Esophagus (tissue), 2 donors: ENCODE measurements around the gene FAM83E. TPM values are rescaled to one million over a fixed set of nuclear protein-coding genes. Genes with fewer than 3 reads are reported as not detected.
"Not testable (repeated sequence)": the region's sequence is repeated elsewhere in the genome, so short reads cannot be mapped to it uniquely, and the experiment has no call there.

Experiments used
- H3K27ac ChIP-seq, 2 donors: one replicate each; pipeline ENCODE4 v1.5.1; 2013; ENCODE audit warnings: low read depth in 2 of 2, mild to moderate bottlenecking in 2 of 2, inconsistent platforms in 1 of 2, low read length in 1 of 2, moderate library complexity in 1 of 2
- H3K27me3 ChIP-seq, 2 donors: one replicate each; pipeline ENCODE4 v1.6.1; 2013; ENCODE audit warnings: low read length in 2 of 2, control low read depth in 1 of 2, mild to moderate bottlenecking in 1 of 2; ENCODE audit not compliant: insufficient read depth in 2 of 2, control insufficient read depth in 1 of 2
- H3K36me3 ChIP-seq, 2 donors: one replicate each; pipeline ENCODE4 v1.6.1; 2013; ENCODE audit warnings: low read length in 1 of 2; ENCODE audit not compliant: control insufficient read depth in 2 of 2, insufficient read depth in 2 of 2
- H3K4me1 ChIP-seq, 2 donors: one replicate each; pipeline ENCODE4 v1.6.1; 2013; ENCODE audit warnings: low read length in 1 of 2; ENCODE audit not compliant: control insufficient read depth in 2 of 2, insufficient read depth in 2 of 2
- H3K4me3 ChIP-seq, 2 donors: one replicate each; pipeline ENCODE4 v1.5.1; 2013; ENCODE audit warnings: low read length in 2 of 2, mild to moderate bottlenecking in 2 of 2, low read depth in 1 of 2, moderate library complexity in 1 of 2
- H3K9me3 ChIP-seq, 2 donors: one replicate each; pipeline ENCODE4 v1.6.1; 2013; ENCODE audit warnings: mild to moderate bottlenecking in 2 of 2, low read depth in 1 of 2, low read length in 1 of 2, moderate library complexity in 1 of 2; ENCODE audit not compliant: control insufficient read depth in 2 of 2, insufficient read depth in 1 of 2
- WGBS, 2 donors: extraction: QIAGEN DNeasy Blood & Tissue Kit; methylation state at CpG; one replicate each; pipeline ENCODE4 v1.1.7; 2013; 5-methylcytosine and 5-hydroxymethylcytosine counted together
- polyA plus RNA-seq, 2 donors: library from polyadenylated mRNA; stranded (reverse); fragments of 200-250 nt; gene quantifications; one replicate each; pipeline ENCODE4 v1.2.3, GENCODE V29; 2013
- donor health status: healthy with polysubstance abuse.
- donor health status: Bipolar disorder and iron deficiency.

The FAM83E gene
- polyA plus RNA-seq, 2 donors = 6.5 to 26.7 TPM

DNA sequence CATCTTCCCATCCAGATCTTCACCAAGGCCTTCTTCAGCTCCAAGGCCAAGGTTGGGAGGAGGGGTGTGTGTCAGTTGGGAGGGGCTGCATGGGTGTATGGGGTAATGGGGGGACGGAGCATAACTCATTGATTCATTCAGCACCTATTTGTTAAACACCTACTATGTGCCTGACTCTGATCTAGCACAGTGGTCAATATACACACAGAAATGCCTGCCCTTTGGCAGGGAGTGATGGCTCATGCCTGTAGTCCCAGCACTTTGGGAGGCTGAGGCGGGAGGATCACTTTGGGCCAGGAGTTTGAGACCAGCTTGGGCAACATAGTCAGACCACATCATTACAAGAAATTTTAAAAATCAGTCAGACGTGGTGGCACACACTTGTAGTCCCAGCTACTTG, 27.5 kb downstream of the FAM83E start:
- WGBS, 2 donors = 89 to 92% methylated on average over 3 of the region's 3 CpGs
- Histone ChIP-seq H3K9me3 (no peaks in the 10 kb centered on the region), H3K27me3 (no peaks in the 10 kb centered on the region), H3K4me3 (no peak overlapping the region), H3K36me3 (peaks cover 0 to 5% of the 10 kb centered on the region in 2 donors), H3K27ac (no peak overlapping the region), H3K4me1 (peaks cover 2% of the 10 kb centered on the region in 2 donors)

DNA sequence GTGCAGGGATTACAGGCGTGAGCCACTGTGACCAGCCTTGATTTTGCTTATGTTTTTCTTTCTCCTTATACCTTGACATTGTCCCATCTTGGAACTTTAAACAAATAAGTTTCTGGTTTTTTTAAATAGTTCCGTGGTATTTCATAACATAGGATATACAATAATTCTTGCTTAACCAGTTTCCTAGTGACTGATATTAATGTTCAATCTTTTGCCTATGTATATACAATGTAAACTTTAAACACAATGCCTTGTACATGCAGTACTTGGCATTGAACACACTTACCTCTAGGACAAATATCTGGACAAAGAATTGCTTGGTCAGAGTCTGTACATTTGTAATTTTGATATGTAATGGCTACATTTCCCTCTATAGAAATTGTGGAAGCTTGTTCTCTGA, 32.7 kb downstream of the FAM83E start:
- 41 to 55% methylated on average over 2 of the region's 2 CpGs for WGBS, 2 donors
- no peak overlapping the region for H3K4me3 ChIP-seq
- no peaks in the 10 kb centered on the region for H3K4me1 ChIP-seq
- H3K36me3 ChIP-seq = no peaks in the 10 kb centered on the region
- H3K9me3 ChIP-seq = no peaks in the 10 kb centered on the region
- H3K27ac ChIP-seq = peak overlapping the region; percentile 34 to 59
- H3K27me3 ChIP-seq = no peaks in the 10 kb centered on the region

DNA sequence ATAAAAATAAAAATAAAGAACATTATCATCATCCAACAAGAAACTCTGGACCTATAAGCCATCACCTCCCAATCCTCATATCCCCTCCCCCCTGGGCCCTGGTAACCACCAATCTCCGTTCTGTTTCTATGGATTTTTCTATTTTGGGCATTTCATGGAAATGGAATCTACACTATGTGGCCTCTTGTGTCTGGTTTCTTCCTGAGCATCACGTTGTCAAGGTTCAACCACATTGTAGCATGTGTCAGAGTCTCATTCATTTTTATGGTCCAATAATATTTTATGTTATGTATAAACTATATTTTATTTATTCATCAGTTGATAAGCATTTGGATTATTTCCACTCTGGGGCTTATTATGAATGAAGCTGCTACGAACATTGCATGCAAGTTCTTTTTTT, 36.0 kb downstream of the FAM83E start:
- Histone ChIP-seq H3K36me3 (peaks cover 0 to 2% of the 10 kb centered on the region in 2 donors), H3K9me3 (no peaks in the 10 kb centered on the region), H3K4me3 (no peak overlapping the region), H3K27me3 (no peaks in the 10 kb centered on the region), H3K27ac (no peak overlapping the region), H3K4me1 (no peaks in the 10 kb centered on the region)
- WGBS, 2 donors = 40 to 47% methylated on average over 3 of the region's 3 CpGs

DNA sequence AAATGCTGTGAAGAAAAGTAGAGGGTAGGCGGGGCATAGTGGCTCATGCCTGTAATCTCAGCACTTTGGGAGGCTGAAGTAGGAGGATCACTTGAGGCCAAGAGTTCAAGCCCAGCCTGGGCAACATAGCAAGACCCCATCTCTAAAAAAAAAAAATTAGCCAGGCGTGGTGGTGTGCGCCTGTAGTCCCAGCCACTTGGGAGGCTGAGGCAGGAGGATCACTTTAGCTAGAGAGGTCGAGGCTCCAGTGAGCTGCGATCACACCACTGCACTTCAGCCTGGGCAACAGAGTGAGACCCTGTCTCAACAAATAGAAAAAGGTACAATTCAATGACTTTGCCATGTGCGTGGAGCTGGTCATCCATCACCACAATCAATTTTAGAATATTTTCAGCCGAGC, 37.0 kb downstream of the FAM83E start:
- not testable (repeated sequence) for H3K27me3 ChIP-seq, H3K9me3 ChIP-seq, H3K4me1 ChIP-seq, H3K4me3 ChIP-seq, H3K36me3 ChIP-seq, H3K27ac ChIP-seq
- WGBS, 2 donors = 93 to 94% methylated on average over 7 of the region's 7 CpGs

DNA sequence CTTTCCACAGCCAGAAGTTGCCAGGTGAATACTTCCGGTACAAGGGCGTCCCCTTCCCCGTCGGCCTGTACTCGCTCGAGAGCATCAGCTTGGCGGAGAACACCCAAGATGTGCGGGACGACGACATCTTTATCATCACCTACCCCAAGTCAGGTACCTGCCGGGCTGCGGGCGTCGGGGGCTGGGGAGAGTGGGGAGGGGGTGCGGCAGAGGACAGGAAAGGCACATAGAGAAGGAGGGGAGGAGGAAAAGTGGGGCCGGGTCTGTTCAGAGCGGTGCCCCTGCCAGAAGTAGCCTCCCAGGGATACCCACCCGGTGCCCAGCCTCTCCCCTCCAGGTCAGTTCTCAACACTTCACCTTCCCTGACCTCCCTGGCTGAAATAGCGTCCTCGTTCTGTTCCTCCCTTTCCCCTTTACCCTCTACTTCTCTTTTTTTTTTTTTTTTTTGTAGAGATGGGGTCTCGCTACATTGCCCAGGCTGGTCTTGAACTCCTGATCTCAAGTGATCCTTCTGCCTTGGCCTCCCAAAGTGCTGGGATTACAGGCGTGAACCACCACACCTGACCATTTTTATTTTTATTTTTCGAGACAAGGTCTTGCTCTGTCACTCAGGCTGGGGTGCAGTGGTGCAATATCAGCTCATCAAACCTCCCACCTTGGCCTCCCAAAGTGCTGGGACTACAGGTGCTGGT, 38.8 kb downstream of the FAM83E start:
- H3K27ac ChIP-seq = no peak overlapping the region
- H3K4me1 ChIP-seq = no peaks in the 10 kb centered on the region
- H3K36me3 ChIP-seq = peaks cover 0 to 2% of the 10 kb centered on the region in 2 donors
- no peaks in the 10 kb centered on the region for H3K9me3 ChIP-seq
- no peaks in the 10 kb centered on the region for H3K27me3 ChIP-seq
- H3K4me3 ChIP-seq = no peak overlapping the region
- WGBS, 2 donors = 79 to 83% methylated on average over 23 of the region's 23 CpGs

DNA sequence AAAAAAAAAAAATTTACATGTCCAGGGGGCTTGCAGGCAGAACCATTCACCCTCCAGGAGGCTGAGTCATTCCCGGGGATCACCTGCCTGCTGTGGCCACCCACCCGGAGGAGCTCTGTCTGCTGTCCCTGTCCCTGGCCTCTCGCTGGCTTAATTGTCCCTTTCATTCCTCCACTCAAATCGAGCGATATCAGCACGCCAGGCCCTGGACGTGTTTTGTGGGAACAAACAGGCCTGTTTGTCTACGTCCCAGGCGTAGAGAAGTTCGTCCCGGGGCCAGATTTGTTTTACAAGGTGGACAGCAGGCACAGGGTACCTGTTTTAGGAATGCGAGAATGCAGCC, 41.7 kb downstream of the FAM83E start:
- H3K9me3 ChIP-seq = no peaks in the 10 kb centered on the region
- H3K27ac ChIP-seq = peak overlapping the region in 1 of 2 donors; percentile 47
- 71 to 83% methylated on average over 12 of the region's 12 CpGs for WGBS, 2 donors

DNA sequence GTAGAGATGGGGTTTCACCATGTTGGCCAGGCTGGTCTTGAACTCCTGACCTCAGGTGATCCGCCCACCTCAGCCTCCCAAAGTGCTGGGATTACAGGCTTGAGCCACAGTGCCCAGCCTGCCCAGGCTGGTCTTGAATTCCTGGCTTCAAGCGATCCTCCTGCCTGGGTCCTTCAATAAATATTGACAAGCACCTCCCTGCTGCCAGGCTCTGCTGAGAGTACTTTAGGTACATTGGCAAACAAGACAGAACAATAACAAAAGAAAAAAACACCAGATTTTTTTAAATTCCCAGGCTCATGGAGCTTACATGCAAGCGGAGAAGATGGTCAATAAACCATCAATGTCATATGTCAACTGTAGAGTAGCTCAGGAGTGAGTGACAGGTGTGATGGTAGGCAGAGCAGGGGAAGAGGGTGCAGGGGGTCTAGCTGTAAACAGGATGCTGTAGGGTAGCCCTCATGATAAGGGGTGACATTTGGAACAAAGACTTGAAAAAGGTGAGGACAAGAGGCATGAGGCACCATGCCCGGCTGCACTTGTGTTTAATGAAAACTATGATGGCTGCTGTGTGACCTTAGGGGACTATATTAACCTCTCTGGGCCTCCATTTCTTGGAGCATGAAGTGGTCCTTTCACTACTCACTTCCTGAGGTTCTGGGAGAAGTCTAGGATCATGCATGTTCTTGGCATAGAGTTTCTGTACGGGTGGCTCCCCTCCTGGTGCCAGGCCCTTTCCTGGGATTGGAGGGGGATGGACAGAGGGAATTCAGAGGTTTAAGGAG, 43.3 kb downstream of the FAM83E start:
- H3K27me3 ChIP-seq = no peaks in the 10 kb centered on the region
- WGBS, 2 donors = 56 to 57% methylated on average over 5 of the region's 5 CpGs
- H3K4me3 ChIP-seq = no peak overlapping the region
- H3K4me1 ChIP-seq = peaks cover 0 to 13% of the 10 kb centered on the region in 2 donors
- no peaks in the 10 kb centered on the region for H3K9me3 ChIP-seq
- peaks cover 0 to 2% of the 10 kb centered on the region in 2 donors for H3K36me3 ChIP-seq
- H3K27ac ChIP-seq = peak overlapping the region; percentile 29 to 61

More for the DNA sequence above, 41.7 kb downstream of the FAM83E start:
- Histone ChIP-seq H3K27me3 (no peaks in the 10 kb centered on the region), H3K36me3 (peaks cover 0 to 2% of the 10 kb centered on the region in 2 donors), H3K4me3 (no peak overlapping the region), H3K4me1 (peaks cover 0 to 7% of the 10 kb centered on the region in 2 donors)

DNA sequence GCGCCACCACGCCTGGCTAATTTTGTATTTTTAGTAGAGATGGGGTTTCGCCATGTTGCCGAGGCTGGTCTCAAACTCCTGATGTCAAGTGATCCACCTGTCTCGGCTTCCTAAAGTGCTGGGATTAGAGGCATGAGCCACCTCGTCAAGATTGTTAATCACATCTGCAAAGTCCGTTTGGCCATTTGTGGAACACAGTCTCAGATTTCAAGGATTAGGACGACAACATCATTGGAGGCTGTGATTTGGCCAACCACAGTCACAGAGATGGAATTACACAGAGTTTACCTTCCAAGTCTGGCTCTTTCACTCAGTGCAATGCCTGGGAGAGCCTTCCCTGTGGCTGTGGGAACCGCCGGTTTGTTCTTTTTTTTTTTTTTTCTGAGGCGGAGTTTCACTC, 45.1 kb downstream of the FAM83E start:
- peaks cover 0 to 13% of the 10 kb centered on the region in 2 donors for H3K4me1 ChIP-seq
- H3K36me3 ChIP-seq = no peaks in the 10 kb centered on the region
- H3K27ac ChIP-seq = peak overlapping the region in 1 of 2 donors; percentile 57
- 40 to 49% methylated on average over 11 of the region's 11 CpGs for WGBS, 2 donors
- H3K9me3 ChIP-seq = no peaks in the 10 kb centered on the region
- H3K27me3 ChIP-seq = no peaks in the 10 kb centered on the region
- H3K4me3 ChIP-seq = no peak overlapping the region

DNA sequence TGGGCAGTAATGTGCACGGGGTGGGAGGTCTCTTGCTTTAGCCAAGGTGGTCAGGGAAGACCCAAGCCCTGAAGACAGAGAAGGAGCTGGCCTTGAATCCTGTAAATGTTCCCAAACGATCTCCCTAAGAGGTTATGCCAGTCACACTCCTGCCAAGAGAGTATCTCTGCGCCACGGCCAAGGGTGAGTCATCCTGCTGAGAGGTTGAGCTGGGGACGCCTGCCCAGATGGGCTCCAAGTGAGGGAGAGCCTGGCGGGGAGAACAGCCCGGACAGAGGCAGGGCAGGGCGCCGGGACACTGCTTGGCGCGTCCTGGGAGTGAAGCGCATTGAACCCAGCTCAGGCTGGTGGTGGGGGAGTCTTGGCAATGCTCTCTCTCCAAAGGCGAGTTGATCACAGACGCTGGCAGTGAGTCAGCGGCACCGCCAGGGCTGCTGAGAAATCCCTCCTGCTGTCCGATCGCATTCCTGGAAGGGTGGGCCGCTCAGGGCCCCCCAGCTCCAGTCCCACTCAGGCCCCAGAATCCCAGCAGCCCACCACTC, 46.5 kb downstream of the FAM83E start:
- Histone ChIP-seq H3K4me3 (no peak overlapping the region), H3K36me3 (no peaks in the 10 kb centered on the region), H3K27me3 (no peaks in the 10 kb centered on the region)

More for the DNA sequence above, 46.5 kb downstream of the FAM83E start:
- Histone ChIP-seq H3K4me1 (peaks cover 0 to 13% of the 10 kb centered on the region in 2 donors), H3K9me3 (no peaks in the 10 kb centered on the region), H3K27ac (peak overlapping the region; percentile 66 to 81)
- WGBS, 2 donors = 4 to 9% methylated on average over 15 to 19 of the region's 19 CpGs
